GOT3 (cell line): Measurements from ENCODE around the gene CATSPERD.
"Not testable (repeated sequence)": the region's sequence is repeated elsewhere in the genome, so short reads cannot be mapped to it uniquely, and the experiment has no call there.

ENCODE experiments used
- DNase-seq: peaks from one replicate; lab custom pipeline; 2025; ENCODE audit warnings: mixed read lengths; lab: John Stamatoyannopoulos, UW

The CATSPERD gene

DNA sequence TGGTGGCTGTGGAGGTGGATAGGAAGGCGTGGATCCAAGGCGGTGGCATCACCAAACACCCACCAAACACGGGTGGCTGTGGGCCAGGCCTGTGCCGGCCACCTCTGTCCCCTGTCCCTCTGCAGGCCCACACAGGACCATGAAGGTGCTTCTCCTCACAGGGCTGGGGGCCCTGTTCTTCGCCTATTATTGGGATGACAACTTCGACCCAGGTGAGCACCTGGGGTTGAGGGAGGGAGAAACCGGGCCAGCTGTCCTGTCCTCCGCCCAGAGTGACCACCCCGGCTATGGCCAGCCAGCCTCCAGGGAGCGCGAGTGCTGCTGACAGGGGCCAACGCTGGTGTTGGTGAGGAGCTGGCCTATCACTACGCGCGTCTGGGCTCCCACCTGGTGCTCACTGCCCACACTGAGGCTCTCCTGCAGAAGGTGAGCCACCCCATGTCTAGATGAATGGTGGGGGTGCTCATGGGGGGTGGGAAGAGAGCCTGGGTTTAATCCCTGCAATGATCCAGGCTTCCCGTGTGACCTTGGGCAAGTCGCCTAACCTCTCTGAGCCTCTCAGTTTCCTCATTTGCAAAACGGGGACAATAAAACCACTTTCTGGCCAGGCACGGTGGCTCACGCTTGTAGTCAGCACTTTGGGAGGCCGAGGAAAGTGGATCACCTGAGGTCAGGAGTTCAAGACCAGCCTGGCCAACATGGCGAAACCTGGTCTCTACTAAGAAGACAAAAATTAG, 35.6 kb upstream of the CATSPERD start:
- DNase-seq: no peak

DNA sequence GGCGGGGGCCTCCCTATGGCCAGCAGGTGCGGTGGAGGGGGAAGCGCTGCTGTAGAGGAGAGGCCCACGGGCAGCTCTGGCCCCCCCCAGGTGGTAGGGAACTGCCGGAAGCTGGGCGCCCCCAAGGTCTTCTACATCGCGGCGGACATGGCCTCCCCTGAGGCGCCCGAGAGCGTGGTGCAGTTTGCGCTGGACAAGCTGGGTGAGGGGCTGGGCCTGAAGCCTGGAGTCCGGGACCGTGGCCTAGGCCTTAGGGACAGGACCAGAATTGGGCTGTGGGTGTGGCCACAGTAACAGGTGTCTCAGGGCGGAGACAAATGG, 34.2 kb upstream of the CATSPERD start:
- no peak for DNase-seq

DNA sequence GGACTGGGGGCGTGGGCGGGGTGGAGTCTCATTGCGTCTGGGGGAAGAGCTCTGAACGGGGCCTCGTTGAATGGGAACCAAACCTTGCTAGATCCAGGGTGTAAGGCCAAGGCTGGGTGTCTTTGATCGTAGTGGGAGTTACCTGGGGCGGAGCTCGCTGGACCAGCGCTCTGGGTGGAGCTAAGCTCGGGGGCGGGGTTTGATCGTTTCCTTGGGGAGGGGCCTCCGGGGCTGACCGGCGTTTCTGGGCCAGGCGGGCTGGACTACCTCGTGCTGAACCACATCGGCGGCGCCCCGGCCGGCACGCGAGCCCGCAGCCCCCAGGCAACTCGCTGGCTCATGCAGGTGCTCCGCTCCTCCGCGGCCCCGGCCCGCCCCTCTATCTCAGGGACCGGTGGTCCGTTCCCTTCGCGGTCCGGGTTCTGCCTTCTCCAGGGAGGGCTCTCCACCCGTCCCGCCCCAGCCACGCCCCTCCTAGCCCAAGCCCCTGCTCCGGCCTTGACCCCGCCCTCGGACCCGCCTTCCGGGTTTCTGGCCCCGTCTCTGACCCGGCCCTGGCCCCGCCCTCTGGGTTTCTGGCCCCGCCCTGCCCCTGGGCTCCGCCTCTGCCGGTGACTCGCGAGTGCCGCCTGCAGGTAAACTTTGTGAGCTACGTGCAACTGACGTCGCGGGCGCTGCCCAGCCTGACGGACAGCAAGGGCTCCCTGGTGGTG, 33.6 kb upstream of the CATSPERD start:
- DNase-seq: peak; percentile 90

DNA sequence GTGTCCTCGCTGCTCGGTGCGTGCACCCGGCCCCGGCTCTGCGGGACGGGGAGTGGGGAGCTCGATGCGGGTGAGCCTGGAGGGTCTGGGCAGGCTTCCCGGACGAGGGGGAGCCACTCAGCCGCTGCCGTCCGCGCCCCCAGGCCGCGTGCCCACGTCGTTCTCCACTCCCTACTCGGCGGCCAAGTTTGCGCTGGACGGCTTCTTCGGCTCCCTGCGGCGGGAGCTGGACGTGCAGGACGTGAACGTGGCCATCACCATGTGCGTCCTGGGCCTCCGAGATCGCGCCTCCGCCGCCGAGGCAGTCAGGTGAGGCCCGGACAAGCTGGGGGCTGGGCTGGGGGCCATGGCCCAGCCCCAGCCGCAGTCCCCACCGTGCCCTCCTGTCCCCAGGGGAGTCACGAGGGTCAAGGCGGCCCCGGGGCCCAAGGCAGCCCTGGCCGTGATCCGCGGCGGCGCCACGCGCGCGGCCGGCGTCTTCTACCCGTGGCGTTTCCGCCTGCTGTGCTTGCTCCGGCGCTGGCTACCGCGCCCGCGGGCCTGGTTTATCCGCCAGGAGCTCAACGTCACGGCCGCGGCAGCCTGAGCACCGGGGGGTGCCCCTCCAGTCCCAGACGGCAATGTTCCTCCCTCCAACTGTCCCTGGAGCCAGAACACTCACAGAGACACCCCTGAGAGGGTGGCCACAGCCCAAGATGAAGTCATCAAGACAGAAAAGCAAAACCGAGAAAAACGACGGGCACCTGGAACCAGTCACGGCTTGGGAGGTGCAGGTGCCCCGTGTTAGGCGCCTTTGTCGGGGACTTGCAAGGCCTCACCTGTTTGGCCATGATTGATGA, 32.9 kb upstream of the CATSPERD start:
- DNase-seq: no peak

DNA sequence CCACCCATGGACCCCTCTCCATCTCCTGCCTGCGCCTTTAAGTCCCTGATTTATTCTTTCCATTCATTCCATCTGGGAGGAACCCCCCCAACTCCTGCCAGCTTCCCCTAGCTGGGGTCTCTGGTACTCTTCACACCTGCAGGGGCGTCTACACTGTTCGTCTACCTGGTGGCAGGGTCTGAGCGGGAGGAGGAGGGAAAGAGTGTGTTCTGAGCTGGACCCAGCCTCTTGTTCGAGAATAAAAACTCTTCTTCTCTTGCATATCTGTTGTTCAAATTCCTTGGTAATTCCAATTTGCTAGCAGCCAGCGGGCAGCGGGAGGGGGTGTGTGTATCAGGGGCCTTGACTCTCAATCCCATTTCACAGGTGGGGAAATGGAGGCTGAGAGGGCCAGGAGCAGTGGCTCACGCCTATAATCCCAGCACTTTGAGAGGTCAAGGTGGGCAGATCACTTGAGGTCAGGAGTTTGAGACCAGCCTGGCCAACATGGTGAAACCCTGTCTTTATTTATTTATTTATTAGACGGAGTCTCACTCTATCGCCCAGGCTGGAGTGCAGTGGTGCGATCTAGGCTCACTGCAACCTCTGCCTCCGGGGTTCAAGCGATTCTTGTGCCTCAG, 32.1 kb upstream of the CATSPERD start:
- not testable (repeated sequence) for DNase-seq

DNA sequence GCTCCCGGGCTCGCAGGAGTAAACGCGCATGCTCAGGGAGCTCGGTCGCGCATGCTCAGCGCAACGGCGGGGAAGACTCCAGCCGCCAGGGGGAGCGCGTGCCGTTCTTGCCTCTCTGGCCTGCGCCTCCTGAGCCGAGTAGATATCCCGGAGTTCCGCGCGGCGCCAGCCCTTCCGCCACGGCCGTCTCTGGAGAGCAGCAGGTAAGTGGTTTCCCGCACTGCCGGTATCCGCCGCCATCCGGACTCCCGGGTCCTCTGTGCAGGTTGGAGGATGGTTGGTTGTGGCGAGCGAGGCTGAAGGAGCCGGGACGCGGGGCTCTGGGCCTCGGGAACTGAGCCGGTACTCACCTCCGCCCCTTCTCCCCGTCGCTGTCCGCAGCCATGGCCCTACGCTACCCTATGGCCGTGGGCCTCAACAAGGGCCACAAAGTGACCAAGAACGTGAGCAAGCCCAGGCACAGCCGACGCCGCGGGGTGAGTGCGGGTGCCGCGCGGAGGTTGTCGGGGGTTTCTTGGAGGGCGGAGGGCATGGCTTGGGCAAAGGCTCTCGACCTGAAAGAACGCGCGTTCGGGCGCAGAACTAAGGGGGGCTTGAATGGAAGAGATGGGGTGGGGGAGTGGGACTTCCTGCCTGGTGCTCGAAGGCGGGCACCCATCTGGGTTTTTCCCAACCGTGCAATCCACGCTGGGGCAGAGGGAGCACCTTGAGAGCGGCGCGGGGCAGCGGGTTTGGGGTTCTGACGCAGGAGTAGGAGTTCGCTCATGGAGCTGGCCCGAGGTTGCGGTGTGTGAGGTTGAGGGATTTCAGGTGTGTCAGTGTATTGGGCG, 30.1 kb upstream of the CATSPERD start, which contains the start of gene RPL36:
TSS of gene RPL36 (plus strand) at position 171 of the 830 bp plus-strand sequence. CDS start at position 384, 213 bp downstream.
- DNase-seq: peak; percentile 95

DNA sequence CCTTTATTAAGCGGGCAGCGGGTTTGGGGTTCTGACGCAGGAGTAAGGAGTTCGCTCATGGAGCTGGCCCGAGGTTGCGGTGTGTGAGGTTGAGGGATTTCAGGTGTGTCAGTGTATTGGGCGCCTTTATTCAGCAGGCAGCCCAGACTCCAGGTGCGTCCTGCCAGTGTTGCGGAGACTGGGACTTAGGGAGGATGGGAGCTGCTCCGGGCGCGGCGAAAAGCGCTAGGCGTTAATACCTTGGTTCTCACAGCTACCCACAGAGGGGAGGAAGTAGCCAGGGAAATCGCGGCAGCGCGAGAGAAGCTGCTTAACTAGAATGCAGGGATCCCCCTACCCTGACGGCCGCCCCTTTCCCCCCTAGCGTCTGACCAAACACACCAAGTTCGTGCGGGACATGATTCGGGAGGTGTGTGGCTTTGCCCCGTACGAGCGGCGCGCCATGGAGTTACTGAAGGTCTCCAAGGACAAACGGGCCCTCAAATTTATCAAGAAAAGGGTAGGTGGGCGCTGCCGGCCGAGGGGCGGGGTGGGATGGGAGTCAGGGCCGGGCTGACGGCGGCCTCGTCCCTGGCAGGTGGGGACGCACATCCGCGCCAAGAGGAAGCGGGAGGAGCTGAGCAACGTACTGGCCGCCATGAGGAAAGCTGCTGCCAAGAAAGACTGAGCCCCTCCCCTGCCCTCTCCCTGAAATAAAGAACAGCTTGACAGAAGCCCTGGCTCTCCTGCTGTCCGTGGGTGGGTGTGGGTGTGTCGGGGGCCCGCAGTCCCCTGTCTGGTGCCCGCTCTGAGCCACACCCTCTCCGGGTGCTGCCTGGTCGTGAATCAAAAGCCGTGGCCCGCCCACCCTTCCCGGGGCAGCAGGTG, 29.2 kb upstream of the CATSPERD start:
- DNase-seq: no peak

DNA sequence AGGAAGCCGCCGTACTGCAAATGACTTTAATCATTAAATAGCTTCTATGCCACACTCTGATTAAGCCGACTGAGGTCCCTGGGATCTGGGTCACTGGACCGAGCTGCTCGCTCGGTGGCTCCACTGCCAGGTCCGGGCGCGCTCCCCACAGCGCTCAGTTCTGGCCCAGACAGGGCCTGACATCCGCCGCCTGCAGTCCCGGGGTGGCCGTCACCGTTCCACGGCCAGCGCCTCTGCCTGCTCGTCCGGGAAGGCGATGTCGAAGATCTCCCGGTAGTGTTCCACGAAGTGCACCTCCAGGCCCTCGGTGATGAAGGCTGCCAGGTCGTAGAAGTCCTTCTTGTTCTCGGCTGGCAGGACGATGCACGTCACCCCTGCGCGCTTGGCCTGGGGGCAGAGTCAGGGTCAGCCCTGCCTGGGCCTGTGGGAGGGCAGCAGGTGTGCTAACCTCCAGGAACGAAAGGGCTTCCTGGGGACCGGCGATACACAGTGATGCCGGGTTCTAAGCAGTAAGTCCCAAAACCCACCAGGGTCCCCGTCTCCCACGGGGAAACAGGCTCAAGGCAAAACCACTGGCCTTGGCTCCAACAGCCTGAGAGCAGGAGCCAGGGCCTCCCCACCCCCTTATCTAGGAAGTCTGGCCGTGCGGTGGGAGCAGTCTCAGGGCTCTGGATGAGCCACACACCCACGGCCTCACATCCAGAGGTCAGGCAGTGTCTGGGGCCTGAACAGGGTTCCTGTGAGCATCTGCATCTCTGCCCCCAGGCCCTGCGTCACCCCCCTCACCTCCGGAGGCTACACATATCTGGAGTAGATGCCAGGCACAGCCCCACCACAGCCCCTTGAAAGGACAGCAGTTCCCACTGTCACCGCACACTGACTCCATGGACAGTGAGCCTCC, 28.4 kb upstream of the CATSPERD start:
- no peak for DNase-seq

DNA sequence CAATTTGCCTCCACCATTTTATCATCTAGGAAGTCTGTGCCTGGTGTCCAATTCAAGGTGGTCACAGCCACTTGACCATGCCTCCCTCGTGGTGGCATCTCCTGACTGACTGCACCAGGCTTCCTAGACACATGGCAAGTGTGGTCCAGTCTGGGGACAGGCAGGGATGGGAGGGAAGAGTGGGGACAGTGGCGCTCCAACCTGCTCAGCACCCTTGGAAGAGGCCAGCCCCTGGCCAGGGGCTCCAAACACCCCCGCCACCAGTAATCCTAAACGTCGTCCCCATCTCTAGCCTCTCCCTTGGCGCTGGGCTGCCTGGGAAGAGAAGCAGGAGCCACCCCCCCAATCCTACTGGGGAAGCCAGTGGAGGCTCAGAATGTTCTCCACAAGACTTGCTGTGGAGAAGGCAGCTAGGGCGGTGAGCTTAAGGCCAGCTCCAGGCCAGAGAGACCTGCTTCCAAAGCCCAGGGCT, 27.7 kb upstream of the CATSPERD start:
- no peak for DNase-seq

DNA sequence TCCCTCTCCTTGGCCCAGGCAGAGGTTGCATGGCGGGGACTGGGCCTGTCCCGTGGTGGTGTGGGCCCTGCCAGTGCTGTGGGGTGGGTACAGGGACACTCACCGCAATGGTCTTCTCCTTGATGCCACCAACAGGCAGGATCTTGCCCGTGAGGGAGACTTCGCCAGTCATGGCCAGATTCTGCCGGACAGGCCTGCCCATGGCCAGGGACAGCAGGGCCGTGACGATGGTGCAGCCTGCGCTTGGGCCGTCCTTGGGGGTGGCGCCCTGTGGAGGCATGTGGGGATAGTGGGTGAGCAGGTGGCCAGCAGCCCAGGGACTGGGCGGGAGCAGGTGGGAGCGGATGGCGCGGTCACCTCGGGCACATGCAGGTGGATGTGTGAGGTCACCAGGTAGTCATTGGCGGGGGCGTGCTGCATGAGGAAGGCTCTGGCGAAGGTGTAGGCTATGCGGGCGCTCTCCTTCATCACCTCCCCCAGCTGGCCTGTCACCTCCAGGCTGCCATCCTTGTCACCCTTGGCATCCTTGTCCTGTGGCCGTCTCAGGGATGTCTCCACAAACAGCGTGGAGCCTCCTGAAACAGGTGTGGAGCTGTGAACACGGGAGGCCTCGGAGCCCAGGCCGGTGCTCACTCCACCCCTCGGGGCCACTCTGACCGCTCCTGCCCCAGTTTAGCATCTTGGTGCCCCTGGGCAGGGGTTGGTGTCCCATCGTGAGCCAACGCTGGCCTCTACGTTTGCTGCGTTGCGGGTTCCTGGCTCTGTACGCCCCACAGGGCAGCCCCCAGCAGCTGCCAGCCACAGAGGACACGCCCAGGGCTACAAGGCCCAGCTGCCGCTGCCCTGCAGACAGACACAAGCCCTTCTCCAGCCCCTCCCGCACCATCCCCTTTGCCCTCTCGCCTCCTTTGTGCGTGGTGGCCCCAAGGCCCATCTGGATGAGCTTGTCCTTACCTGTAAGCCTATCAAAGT, 27.0 kb upstream of the CATSPERD start:
- no peak for DNase-seq

DNA sequence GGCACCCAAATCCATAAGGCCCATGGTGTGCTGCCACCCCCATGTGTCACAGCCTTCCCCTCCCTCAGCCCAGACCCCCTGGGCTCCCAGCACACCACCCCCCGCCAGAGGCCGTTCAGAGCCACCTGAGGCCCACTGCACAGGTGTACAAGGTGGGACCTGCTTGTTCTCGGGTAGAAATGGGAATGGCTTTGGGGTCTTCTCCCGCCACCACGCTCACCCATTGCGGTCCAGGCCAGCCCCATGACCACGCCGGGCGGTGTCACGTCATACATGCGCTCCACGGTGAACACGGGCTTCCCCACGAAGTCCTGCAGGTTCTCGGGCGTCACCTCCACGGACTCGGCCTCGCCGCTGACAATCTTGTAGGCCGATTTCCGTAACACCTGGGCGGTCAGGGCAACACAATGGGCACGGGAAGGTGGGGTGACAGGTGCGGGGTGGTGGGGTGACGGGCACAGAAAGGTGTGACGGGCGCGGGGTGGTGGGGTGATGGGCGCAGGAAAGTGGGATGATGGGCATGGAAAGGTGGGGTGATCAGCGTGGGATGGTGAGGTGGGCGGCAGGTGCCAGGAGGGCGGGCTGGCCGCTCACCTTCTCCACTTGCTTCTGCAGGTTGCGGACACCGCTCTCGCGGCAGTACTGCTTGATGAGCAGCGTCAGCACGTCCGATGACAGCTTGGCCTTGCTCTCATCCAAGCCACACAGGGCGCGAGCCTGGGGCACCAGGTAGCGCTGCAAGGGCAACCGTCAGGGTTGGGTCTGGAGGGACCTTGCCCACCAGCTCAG, 26.1 kb upstream of the CATSPERD start:
- no peak for DNase-seq

DNA sequence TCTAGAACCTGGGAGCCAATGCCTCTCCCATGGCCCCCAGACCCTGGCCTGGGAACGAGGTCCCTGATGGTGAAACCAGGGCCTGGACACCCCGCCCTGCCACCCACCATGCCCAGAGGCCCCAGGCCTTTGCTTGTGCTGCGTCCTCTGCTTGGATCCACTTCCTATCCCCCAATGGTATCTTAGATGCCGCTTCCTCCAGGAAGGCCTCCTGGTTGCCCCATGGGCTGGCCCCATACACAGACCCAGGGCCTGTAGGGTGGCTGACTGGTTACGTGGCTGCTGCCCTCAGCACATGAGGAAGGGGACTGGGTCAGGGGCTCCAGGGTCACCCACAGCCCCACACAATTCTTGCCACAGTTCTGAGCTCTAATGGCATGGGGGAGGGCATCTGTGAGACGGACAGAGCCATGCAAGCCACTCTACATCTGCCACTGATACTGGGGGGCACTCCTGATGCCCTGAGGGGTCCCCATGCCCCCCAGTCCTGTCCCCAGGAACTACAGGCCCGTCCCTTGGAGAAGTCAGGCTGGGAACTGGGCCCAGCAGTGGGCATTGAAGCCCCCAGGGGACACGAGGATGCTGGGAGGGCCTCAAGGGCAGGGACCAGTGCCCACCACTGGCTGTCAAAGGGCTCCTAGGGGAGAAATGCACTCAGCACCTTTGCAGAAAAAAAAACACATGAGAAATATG, 25.3 kb upstream of the CATSPERD start:
- DNase-seq: no peak

DNA sequence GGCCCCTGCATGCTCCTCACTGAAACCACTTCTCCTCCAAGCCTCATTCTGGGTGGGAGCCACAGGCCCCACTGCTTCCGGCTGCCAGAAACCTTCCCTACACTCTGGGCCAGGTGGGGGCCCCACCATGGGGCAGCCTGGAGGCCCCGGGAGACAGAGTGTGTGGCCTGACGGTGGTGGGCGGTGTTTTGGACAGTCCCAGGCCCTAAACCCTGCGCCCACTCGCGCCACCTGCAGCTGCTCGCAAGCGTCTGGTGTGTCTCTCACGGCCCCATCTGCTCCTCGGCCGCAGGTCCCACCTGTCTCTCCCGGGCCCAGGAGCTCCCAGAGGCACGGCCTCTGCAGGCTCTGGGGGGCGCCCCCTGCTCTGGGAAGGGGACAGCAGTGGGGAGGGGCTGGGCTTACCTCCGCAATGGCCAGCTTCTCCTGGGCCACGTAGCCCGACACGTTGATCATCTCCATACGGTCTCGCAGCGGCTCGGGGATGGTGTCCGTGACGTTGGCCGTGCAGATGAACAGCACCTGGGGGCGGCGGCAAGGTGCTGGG, 24.7 kb upstream of the CATSPERD start:
- no peak for DNase-seq

DNA sequence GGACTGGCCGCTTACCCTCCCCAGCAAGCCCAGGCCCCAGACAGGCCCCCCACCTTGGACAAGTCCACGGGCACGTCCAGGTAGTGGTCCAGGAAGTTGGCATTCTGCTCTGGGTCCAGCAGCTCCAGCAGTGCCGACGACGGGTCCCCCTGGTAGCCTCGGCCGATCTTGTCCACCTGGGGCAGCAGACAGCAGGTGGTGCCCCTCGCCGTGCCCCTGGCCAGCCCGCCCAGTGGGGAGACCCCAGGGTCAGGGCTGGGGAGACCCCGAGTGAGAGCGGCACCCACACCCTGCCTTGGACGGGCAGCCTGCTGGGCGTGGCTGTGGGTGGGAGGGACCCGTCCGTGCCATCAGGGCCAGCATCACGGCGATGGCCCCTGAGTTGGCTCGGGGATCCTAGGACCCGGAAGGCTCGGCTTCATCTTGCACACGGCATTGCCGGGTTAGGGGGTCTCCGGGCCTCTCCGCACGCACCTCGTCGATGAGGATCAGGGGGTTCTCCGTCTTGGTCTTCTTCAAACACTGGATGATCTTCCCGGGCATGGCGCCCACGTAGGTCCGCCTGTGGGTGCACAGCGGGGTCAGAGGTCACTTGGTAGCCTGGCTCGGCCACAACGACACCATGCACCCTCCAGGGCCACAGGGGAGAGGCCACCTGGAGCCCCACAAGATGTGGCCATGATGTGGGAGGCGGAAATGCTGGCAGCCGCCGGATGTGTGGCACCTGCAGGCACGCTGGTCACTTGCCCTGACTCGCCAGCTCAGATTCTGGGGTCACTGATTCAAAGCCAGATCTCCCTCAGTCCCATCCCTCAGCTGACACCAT, 24.0 kb upstream of the CATSPERD start:
- DNase-seq: no peak
